Left kidney (tissue), 2 donors: ENCODE results near the gene RSU1. TPM values are rescaled to one million over a fixed set of nuclear protein-coding genes. Genes with fewer than 3 reads are reported as not detected.
"Not testable (repeated sequence)": the region's sequence is repeated elsewhere in the genome, so short reads cannot be mapped to it uniquely, and the experiment has no call there.

Source experiments
- DNase-seq: peaks from one replicate; pipeline ENCODE4 v3.0.0-alpha.2; 2013
- polyA plus RNA-seq: library from polyadenylated mRNA; unstranded; fragments of 120-200 nt; gene quantifications from one replicate; pipeline ENCODE4 v1.2.1, GENCODE V29; 2013; ENCODE audit not compliant: insufficient read length

Gene RSU1
- polyA plus RNA-seq, 1 donor: 66.9 TPM

DNA sequence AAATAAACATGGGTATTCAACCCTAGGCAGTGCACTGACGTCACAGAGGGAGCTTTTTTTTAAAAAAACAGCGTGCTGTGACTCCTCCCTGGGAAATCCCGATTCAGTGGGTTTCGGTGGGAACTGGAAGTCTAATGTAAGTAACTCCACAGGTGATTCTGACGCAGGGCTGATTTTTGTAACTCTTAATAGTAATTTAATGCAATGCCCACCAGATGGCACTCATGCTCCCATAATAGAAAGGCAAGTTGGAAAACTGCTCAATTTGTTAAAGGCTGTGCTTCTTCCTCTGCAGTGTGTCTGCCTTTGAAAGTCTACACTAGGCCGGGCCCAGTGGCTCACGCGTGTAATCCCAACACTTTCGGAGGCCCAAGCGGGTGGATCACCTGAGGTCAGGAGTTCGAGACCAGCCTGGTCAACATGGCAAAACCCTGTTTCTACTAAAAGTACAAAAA, 10.9 kb upstream of the RSU1 start:
- peak; percentile 83 for DNase-seq

DNA sequence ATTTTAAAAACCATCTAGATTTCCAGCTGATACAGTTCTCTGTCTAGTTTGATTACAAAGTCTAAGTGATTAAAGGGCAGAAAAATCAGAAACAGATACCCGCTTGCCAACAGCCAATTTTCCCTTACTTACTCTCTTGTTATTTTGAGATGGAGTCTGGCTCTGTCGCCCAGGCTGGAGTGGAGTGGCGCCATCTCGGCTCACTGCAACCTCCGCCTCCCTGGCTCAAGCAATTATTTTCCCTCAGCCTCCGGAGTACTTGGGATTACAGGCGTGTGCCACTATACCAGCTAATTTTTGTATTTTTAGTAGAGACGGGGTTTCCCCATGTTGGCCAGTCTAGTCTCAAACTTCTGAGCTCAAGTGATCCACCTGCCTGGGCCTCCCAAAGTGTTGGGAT, 10.2 kb upstream of the RSU1 start:
- not testable (repeated sequence) for DNase-seq

DNA sequence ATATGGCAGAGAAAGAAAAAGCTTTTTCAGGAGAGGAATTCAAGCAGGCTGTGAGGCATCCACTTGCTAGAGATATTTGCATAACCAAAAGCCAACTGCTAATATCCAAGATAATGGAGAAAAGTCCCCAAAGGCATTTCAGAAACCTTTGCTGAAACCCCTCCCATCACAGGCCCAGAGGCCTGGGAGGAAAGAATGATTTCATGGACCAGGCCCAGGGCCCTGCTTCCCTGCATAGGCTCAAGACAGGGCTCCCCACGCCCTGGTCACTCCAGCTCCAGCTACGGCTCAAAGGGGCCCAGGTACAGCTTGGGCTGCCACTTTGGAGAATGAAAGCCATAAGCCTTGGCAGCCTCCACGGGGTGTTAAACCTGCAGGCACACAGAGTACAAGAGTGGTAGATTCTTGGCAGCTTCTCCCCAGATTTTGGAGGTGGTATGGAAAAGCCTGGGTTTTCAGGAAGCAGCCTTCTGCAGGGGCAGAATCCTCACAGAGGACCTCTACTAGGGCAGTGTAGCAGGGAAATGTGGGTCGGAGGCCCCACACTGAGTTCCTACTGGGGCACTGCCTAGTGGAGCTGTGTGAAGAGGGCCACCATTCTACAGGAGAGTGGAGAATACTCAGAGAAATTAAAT, 5.6 kb upstream of the RSU1 start:
- DNase-seq: no peak

DNA sequence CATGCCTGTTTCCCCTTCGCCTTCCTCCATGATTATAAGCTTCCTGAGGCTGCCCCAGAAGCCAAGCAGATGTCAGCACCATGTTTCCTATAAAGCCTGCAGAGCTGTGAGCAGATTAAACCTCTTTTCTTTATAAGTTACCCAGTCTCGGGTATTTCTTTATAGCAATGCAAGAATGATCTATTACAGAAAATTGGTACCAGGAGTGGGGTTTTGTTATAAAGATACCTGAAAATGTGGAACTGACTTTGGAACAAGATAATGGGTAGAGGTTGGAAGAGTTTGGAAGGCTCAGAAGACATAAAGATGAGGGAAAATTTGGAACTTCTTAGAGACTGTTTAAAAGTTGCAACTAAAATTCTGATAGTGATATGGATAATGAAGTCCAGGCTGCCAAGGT, 4.8 kb upstream of the RSU1 start:
- no peak for DNase-seq

DNA sequence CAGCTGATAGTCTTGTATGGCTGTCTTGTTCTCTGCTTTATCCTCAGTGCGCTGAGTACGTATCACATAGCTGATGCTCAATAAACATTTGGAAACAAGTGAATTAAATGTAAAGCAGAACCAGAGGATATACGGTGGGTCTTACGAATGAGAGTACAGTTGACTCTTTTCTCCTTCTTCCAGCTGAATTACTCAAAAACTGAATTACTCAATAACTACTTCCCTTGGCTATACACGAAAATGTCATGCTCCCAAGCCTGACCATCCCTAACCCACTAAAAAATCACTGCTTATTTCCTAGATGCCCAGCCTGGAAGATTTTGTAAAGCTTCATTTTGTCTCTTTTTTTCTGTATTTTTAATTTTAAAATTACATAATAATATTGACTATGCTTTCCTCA, 3.2 kb upstream of the RSU1 start:
- DNase-seq: no peak

DNA sequence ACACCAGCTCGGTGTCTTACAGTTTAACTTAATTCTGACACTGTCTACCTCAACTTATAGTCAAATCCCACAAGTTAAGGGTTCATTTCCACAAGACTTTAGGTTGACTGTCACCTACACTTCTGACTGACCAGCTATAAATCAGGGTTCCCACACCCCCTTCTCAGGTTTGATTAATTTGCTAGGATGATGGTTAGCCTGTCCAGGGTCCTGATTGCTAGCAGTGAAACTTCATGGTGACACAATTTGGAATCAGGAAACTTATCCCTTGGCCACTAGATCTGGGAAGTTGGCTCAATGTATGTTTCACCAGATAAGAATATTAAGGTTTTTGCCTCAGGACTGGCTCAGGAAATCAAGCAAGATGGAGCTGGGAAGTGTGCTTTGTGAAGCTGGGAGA, 2.8 kb upstream of the RSU1 start:
- no peak for DNase-seq

DNA sequence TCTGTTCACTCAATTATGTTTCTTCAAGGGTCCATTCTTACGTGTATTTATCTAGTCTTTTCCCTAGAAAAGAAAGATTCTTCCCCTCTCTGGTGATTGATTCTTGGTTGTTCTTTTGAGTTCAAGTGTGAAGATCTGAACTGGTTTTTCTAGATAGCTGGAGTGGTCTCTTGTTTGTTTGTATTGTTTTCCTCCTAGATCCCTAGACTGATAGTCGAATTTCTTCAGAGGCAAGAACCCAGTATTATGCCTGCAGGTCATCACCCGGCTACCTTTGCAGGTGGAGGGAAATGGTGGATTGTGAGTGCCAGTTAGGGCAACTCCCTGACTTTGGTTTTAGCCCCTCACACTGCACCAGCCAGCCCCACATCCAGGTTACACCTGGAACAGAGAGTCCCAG, 2.2 kb upstream of the RSU1 start:
- no peak for DNase-seq

DNA sequence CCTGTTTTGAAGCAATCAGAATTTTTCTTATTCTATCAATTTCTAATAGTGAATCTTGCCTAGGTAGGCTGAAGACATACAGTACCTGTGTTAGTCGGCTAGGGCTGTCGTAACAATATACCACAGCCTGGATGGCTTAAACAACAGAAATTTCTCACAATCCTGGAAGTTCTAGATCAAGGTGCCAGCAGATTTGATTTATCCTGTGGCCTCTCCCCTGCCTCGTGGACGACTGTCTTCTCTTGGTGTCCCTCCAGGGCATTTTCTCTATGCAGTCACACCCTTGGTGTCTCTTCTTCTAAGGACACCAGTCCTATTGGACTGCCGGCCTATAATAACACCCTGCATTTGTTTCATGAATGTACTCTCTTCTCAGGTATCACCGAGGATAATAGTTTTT, 1.8 kb upstream of the RSU1 start:
- no peak for DNase-seq

DNA sequence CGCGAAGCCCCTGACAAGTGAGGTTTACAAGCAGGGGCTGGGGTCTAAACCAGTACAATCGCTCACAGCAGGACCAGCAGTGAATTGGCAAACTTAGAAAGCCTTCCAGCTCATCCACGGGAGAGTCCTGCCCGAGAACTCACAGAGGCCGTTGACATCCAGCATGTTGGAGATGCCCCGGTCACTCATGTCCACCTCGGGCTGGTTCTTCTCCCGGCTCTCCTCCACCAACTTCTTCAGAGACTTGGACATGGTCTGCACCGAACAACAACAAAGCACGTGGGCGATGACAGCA, 447 bp downstream of the RSU1 start:
- DNase-seq: no peak

DNA sequence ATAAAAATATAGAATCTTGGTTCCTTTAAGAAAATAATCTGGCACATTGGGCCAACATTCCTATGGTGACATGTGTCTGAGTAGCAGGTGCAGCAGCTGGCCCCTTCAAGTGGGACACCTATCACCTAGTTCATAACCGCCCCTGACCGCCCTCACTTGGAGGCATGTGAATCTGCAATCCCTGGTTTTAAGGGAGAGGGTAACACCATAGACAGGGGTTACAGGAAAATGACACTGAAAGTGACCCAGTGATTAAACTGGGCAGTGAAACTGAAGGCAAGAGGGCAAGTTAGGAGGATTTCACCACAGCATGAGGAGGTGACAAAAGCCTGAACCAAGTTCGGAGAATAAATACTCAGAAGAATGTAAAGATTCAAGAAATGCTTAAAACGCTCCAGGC, 1.1 kb downstream of the RSU1 start:
- DNase-seq: no peak

DNA sequence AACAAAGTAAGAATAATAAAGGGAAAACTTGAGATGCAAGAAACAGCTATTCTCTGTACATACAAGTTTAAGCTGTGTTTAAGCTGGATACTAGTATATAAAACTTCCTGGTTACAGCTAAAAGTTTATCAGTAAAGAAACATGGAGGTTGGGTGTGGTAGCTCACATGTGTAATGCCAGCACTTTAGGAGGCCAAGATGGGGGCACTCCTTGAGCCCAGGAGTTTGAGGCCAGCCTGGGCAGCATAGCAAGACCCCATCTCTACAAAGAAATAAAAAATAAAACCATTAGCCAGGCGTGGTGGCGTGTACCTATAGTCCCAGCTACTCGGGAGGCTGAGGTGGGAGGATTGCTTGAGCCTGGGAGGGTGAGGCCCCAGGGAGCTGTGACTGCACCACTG, 3.2 kb downstream of the RSU1 start:
- no peak for DNase-seq

DNA sequence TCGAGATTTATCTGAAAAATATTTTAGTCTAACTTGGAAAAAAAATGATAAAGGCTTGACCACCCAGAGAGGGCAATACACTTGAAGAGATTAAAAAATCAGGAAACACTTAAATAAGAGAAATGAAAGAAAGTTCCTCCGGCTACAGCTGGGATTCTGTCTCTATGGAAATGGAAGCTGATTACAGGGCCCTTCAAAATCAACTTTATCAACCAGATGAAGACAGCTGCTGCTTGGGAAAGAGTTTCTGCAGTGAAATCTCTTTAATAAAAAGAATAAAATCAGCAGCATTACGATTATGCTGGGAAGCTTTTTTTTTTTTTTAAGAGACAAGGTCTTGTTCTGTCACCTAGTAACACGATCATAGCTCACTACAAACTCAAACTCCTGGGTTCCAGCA, 4.5 kb downstream of the RSU1 start:
- DNase-seq: no peak

DNA sequence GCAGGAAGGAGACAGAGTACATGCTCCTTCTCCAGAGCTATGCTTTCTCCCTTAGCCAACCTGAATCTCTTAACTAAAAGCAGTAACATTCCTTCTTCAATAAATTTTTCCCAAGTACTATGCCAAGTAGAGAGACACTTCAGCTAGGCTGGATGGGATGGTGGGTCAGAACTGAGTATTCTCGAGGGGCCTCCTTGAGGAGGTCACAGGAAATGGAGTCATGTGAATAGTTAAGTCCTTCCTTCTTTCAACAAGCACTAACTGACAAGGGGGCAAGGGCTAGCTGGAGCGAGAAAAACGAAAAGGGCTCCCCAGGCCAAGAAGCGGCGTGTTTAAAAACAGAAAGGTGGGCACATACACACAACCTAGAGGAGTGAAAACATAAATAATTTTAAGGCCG, 5.5 kb downstream of the RSU1 start:
- DNase-seq: no peak

DNA sequence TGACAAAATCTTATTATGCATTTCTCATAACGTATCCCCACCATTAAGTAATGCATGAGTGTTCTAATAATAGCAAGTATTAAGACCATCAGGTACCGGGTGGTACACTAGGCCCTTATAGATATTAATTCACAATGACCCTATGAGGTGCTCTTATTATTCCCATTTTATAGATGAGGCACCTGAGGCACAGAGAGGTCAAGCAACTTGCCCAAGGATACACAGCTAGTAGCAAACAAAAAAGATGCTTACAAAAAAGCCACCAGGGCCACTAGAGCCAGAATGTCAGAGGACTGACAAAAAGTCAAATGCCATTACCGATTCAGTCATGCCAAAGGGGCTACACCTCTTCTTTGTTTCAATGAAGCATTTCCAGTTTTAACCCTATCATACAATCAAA, 5.9 kb downstream of the RSU1 start:
- no peak for DNase-seq

DNA sequence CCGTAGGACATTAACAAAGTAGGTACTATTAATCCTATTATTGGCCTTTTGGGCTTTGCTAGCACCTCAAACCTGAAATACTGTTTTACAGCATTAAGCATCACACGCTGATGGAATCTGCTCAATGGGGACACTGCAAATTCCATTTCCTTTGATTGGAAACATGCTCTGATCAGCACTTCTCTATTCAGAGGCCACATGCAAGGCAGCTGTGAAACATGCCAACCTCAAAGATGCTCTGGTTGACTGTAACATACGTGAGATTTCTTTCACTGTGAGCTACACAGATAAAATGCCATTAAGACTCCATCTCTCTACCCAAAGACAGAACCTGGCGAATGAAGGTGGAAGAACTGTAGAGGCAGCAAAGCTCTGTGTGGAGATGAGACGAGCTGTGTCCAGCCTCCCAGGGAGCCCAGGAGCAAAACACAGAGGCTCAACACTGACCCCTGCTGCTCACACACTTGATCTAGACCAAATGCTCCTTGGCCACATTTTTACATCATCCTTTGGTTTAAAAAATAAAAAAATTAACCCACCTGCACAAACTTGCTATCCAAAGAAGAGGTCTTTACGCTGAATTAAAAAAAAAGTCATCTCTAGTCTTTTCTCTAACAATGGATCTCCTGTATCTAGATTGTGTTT, 8.0 kb downstream of the RSU1 start:
- no peak for DNase-seq

DNA sequence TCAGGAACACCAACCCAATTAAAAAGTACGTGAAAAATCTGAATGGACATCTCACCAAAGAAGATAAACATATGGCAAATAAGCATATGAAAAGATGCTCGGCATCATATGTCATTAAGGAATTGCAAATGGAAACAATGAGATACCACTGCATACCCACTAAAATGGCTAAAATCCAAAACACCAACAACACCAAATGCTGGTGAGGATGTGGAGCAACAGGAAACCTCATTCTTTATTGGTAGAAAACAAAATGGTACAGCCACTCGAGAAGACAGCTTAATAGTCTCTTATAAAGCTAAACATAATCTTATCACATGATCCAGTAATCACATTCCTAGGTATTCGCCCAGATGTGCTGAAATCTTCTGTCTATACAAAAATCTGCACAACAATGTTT, 13.1 kb downstream of the RSU1 start:
- DNase-seq: no peak

DNA sequence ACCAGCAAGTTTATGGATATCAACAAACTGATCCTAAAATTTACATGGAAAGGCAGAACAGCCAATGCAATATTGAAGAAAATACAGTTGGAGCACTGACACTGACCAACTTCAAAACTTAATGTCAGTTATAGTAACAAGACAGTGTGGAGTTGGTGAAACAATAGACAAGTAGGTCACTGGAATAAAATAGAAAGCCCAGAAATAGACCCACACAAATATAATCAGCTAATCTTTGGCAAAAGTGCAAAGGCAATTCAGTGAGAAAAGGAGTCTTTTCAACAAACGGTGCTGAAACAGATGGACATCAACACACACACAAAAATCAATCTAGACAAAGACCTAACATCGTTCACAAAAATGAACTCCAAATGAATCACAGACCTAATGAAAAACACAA, 13.8 kb downstream of the RSU1 start:
- DNase-seq: no peak

DNA sequence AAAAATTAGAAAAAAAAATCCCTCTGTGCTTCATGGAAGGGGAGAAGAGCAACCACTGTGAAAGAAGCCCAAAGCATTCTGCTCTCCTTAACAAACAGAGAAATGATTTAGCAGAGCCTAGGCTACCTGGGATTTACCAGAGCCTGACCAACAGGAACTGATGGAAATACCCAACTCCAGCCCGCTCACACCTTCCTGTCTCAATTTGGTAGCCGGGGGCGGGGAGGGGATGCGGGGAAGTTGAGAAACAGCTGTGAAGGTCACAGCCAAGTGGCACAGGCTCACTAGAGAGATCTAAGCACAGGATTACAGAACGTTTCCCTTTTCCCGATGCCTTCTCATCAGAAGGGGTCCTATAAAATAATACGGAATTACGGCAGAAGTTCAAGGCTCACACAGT, 17.6 kb downstream of the RSU1 start:
- DNase-seq: no peak

DNA sequence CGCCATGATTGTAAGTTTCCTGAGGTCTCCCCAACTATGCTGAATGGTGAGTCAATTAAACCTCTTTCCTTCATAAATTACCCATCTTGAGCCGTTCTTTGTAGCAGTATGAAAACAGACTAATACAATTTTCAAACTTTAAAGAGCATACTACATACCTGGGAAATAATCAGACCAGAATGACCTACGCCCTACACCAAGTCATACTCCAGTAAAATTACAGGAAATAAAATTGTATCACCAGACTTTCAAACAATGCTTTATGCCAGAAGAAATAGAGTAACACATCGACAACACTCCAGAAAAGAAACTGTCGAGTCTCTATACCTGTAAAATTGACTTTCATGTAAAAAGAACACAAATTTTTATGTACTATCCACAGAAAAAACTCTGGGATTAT, 18.7 kb downstream of the RSU1 start:
- no peak for DNase-seq

DNA sequence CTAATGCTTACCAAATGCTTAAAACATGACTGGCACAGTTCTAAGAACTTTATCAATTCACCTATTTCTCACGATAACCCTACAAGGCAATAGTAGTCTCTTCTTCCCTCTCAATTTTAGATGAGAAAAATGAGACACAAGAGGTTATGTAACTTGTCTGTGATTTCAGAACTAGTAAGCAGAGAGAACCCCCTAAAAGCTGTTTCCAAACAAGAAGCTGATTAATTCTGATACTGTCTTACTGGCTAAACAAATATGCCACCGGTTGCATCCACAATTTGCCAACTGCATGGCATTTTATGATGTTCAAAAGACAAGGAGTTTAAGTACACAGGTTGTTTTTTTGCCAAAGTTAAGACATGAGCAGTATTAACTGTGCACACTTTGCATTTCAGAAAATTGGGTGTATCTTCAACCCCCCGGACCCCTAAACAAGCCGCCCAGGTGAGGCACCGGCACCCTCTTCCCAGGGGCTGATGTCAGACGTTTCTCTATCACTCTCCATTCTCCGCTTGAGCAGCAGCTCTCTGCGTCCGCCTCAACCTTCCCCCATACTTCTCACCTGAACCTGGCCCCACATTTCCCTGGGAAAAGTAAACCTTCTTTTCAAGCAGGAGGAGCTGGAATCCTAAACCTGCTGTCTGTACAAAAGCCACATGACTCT, 21.7 kb downstream of the RSU1 start:
- no peak for DNase-seq

DNA sequence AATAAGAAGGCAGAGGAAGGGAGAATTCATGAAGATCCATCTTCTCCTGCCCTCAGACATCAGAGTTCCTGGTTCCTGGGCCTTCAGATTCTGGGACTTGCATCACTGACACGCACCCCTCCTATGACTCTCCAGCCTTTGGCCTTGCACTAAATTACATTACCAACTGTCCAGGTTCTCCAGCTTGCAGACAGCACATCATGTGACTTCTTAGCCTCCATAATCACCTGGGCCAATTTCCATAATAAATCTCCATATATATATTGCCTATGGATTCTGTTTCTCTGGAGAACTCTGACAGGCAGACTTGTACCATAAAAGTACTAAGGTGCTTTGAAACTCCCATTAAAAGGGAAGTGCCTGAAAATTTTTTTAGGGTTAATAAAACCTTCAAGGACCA, 23.2 kb downstream of the RSU1 start:
- no peak for DNase-seq

DNA sequence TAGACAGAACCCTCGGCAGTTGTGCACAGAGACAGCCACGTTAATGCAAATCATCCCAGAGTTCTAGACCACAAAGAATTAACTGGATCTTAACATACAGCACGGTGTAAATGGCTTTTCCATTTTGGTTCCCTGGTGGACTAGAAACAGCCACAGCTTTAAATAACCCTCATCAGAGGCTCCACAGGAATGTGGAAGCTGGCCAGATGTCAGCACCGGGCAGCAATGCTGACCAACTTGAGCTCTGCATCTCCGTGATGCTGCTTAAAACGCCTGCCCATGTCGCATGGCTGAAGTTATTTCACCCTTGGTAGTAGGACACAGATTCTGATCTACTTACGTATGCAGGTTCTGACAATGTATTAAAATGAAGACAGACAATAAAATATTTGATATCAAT, 24.5 kb downstream of the RSU1 start:
- DNase-seq: no peak

DNA sequence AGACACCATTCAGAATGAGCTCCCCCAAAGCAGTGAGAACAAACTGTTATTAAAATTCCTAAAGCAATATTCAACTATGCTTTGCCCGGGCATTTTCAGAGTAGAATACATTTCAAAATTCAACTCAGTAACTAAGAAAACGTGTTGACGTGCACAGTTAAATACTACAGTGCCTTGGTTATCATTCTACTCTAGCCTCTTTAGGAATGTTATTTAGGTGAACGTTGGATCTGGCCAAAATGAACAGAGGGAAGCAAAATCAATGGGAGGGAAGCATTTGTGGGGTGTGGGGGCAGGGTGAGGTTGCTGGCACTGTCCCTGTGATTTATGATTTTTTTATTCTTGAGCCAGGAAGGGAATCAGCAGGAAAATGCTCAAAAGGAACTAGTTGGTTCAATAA, 27.5 kb downstream of the RSU1 start:
- no peak for DNase-seq

DNA sequence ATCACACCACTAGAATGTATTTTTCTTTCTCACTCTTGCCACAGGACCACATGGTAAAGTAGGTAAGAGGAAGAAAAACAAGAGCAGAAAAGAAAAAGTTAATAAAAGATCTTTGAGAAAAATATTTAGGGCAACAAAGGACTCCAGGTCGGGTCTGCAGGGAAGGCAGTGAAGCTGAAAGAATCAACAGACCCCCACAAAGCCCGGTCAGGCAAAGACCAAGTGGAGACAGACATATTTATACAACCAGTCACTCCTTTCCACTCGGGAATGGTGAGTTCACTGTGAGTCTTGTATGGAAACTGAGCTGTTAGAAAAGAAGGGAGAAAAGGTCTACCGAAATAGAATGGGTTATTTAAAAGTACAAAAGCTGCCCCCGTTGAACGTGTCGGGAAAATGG, 28.0 kb downstream of the RSU1 start:
- DNase-seq: no peak
